ENCODE results near the gene TNMD.
A peak's percentile ranks its signal among the peaks of the same experiment; 100 is the strongest.
"Not testable (repeated sequence)": the region's sequence is repeated elsewhere in the genome, so short reads cannot be mapped to it uniquely, and the experiment has no call there.

The TNMD gene

DNA sequence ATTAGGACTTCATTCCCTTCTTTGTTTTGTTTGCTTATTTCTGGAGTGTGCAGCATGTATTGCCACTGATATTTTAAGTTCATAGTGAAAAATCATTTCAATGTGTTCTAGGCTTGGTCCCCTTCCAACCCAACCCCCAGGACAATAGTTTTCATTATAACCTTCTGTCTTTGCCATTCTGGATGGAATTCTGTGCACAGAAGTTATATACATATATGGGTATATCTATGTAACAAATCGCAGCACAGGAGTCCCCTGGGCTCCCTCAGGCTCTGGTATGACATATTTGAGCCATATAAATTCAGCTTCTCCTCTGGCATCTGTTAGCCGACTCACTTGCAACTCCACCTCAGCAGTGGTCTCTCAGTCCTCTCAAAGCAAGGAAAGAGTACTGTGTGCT lies at the start of gene TNMD:
TNMD (plus strand) TSS at position 326 of the 400 bp plus-strand sequence. CDS start 83 bp downstream, outside the sequence.
- no peak for DNase-seq

DNA sequence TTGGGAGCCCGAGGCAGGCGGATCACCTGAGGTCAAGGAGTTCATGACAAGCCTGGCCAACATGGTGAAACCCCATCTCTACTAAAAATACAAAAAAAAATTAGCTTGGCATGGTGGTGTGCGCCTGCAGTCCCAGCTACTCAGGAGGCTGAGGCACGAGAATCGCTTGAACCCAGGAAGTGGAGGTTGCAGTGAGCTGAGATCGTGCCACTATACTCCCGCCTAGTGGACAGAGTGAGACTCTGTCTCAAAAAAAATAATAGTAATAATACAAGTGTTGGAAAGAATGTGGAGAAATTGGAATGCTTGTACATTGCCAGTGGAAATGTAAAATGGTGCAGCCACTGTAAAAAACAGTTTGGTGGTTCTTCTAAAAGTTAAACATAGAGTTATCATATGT lies 19.2 kb upstream of the TNMD start:
- not testable (repeated sequence) for DNase-seq

DNA sequence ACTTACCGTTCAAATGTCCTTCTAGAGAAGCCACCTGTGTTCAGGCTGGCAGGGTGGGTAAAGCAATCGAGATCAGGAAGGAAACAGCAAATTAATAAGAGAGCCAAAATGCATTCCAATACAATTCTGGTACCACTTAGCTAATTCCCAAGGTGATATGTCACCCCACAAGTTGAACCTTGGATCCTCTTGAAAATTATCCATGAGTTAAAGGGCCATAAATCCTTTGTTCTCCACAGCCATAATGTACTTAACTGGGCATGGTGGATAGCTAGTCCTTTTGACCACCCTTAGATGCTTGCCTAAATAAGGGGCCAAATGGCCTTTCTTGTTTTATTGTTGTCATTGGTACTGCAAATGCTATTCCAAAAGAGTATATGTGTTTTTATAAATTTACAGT lies 2.0 kb downstream of the TNMD start:
- DNase-seq, result no peak

DNA sequence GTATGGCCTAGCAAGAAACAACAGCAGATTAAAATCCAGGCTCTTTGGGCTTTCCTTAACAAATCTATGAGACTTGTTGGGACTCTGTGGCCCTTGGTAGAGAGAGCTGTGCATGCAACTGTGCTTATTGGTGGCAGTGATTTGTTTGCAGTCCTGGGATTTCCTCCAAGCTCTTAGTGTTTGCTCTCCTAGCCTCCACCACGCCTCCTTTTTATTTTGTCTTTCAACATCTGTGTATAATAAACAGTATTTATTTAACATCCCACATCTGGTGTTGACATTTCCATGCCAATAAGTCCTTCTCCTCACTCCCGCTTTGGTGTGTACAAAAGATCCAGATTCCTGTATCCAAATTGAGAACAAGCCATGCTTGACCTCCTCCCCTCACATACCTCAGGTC lies 3.1 kb downstream of the TNMD start:
- DNase-seq, result no peak

DNA sequence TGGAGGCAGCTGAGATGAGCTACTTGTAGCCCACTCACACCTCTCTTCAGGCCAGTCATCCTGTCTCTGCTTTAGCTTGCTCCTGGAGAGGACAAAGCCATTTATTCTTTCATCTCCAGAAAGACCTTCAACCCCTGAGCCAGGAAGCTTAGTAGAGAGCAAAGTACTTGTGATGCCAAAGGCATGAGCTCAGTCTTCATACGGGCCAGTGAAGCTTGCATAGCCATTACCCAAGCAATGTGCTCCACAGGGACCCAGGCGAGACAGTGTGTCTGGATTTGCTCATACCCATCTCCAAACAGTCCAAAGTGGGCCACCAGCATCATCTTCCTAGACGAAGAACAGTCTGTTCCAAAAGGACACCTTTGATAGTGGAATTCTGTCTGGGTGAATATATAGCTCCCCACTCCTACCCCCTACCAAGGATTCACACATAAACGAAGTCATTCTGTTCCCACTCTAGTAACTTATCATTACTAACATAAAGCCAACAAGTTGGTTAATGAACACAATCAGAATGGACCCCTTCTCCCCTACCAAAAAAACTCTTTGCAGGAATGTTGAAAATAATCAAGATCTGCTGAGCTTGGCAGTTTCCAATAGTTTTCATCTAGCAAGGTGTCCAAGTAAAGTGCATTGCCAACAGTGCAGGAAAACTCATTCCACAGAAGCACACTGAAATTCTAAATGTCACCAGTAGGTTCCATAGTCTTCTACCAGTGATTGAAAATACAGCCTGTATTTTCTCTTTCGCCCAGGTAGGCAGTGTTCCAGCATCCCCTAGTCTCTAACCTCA lies 6.7 kb downstream of the TNMD start:
- DNase-seq, result no peak

DNA sequence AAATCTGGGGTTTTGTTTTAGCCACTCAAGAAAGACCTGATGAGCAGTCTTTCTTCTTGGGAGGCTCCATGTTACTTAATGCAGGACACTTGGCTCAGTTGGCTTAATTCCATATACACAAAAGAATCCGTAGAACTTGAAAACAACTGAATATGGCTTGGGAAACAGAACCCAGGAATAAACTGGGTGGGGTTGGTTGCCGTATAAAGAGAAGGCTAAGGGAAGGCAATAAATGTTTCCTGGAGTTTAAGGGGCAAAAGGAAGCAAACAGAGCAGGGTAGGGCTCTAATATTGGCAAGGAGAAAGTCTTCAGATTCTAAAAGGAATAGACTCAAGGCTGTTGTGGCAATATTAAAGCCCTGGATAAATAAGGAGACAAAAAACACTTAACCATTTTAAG lies 8.4 kb downstream of the TNMD start:
- DNase-seq, result no peak

DNA sequence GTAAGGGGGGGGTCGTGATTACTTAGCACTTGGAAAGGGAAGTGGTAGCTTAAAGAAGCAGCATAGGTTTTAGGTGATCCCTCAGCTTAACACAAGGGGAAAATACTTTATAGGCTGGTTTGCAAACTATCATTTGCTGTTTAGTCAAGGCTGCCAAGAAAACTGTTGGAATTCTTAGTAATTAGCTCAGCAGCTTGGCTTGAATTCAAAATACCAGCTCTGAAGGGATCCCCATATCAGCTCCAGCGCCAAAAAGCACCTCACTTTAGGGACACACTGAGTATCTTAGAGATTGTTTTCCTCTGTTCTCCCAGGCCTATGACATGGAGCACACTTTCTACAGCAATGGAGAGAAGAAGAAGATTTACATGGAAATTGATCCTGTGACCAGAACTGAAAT lies 8.8 kb downstream of the TNMD start:
- DNase-seq, result no peak

DNA sequence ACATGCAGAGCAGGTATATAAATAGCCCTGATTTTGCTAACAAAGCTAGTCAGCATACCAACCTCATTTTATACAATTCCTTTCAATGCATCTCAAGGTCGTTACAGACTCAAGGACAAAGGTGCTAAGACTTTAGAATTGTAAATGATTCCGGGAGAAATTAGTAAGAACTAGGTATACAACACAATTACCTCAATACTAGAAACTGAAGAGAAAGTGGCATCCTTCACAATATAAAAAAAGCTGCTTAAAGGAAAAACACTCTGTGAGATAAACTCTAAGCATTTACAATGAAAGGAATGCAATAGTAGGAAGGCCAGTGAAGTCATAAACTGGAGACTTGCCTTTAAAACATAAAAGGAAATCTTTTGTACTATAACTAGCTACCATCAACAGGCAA lies 11.9 kb downstream of the TNMD start:
- no peak for DNase-seq

DNA sequence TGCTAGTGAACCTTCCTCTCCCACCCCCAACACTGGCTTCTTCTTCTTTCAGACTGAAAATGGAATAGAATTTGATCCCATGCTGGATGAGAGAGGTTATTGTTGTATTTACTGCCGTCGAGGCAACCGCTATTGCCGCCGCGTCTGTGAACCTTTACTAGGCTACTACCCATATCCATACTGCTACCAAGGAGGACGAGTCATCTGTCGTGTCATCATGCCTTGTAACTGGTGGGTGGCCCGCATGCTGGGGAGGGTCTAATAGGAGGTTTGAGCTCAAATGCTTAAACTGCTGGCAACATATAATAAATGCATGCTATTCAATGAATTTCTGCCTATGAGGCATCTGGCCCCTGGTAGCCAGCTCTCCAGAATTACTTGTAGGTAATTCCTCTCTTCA lies 14.7 kb downstream of the TNMD start:
- no peak for DNase-seq

DNA sequence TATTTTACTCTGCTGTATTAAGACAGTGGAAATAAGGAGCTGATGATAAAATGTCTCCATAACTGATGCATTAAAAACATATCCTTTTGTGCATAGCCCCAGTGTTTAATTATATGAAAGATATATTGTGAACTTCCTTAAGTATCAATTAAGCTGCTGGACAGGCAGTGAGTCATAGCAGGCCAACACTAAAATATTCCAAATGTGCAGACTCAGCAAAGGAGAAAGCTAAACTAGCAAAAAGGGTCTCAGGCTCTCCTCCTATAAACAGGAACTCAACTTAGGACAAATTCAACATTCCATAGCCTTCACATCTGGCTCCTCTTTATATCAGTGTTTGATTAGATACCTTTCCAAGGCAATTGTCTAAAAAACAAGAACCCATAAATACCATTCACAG lies 15.6 kb downstream of the TNMD start:
- DNase-seq, result no peak

DNA sequence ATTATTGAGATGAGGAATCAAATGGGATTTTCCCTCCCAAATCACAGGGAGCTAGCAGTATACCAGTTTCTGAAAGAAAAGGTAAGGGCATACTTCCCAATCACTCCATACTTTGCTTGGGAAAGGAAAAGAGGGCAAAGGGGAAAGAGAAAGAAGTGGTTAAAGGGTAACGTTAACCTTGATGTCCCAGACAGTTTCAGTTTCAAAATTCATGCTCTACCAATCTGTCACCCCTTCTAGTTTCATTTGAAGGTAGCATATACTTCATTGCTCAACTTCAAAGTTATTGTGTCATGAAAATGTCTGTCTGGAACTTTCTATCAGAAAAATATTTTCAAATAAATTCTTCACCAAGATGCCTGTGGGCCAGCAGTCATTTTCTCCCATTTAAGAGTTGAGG lies 16.0 kb downstream of the TNMD start:
- DNase-seq, result no peak

DNA sequence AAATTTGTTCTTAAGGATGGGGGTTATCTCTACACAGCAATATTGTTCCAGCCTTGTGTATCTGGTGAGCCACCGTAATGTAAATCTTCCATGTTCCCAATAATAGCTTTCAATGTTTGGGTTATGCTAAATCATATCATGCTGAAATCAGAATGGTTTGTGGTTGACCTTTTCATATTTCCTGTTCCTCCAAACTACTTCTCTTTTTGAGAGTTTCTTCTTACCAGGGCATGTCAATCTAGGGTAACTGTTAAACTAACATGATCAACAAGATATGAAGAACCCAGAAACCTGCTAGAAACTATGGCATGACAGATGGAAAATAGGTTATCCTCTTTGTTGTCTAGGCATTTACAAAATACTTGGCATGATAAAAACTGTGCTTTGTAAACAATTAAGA lies 22.0 kb downstream of the TNMD start:
- no peak for DNase-seq

DNA sequence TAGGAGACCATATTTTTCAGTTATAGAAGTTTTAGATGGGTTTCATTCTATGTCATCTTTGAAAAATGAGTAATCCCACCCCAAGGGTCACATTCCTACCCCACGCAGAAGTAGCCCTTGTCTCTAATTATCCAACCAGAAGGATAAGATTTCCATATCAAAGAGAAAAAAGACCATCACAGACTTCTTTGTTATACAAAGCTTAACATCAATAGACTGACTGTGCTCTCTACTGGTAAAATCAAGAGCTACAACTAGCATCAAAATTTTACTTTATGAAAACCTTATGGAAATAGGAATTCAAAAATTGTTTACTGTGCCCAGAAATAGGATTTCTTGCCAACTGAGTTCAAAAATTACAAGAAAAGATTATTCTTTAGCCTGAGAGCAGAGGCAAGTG lies 24.9 kb downstream of the TNMD start:
- DNase-seq, result no peak

DNA sequence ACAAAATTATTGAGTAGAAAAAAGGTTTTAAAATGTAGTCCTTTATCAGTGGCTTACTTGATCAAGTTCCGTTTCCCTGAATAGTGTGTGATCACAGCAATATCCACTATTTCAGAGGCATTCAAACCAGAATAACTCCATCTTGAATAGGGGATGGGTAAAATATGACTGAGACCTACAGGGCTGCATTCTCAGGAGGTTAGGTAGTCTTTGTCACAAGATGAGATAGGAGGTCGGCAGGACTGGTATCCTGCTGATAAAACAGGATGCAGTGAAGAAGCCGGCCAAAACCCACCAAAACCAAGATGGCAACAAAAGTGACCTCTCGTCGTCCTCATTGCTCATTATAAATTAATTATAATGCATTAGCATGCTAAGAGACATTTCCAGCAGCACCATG lies 27.2 kb downstream of the TNMD start:
- no peak for DNase-seq

DNA sequence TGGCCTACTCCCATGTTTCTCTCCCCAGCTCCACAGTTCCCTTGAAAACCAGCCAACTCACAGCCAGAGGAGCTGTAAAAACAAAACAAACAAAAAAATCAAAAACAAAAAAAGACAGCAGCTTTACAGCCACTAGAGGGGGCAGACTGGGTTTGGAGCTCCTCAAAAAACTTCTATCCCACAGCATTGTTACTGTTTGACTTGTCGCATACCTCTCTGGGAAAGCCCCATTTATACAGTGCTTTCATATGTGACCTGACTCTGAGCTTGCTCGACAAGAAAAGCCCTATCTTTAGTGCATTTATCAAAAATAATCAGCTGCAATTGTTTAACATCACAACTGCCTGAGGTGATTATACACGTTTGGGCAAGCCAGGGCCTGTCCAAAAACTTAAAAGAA lies 30.3 kb downstream of the TNMD start:
- DNase-seq, result no peak

DNA sequence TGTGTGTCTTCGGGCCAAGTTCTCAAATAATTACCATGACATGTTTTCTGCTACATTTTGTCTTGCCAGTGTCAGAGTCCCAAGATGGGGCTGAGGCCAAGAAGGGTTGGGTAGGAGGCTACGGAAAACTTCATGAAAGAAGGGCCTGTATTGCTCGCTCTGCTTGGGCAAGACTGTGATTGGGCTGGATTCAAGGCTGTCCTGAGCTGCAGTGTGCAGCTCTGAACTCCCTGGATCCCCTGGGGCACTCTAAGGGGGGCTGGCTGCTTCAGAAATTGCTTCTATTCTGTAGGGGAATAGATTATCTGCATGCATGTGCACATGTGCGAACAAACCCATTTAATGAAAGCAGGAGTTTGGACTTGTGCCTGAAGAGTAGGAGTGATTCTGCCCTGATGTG lies 38.3 kb downstream of the TNMD start:
- no peak for DNase-seq

DNA sequence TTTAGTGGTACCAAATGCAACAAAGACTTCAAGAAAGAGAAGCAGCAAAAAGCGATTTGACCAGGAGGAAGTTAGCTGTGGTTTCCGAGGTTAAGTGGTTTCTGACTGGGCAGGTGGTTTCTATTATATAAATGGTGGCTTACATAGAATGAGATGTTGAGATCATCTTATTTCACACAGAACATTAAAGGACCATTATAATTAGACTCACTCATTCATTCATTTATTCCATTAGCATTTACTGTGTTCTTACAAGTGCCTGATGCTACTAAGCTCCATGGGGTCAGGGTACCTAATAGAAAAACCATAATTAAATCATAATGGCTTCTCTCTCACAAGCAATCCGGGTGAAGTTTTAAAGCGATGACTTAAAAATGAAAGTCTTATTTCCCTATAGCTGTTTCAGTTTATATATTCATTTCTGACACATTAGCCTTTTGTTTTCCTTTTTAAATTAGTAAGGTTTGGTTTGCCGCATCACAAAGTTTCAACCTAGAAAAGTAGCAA lies 41.3 kb downstream of the TNMD start:
- DNase-seq, result no peak

DNA sequence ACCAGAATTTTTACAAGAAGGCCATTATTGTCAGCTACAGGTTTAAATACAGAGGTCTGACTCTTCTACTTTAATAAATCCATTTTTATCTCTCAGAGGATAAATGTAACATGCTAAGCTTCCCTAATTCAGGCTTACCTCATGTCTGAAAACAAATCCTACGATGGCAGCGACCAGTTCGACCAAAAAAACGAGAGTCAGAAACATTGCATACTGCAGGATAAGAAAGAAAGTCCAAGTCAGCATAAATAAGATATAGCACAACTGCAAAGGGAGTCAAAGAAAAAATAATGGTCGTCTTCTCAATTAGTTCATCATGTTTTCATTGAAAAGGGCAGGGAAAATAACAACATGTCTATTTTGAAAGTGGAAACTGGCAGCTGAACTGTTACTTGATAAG lies 50.3 kb downstream of the TNMD start:
- DNase-seq, result no peak

DNA sequence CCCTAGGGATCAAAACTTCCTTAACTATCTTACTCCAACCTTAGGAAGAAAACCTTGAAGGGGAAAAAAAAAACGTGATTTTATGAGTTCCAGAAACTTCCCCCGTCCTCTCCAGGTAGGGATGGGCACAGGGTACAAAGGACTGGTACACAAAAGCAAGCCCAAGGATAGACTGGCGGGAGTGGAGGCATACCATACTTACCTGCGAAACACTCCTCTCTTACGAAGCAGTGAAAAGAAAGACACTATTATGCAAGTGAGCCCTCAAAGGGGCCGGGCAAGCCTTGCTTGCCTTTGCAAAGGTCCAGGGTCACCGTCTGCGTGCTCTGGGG lies 51.2 kb downstream of the TNMD start:
- DNase-seq, result no peak

DNA sequence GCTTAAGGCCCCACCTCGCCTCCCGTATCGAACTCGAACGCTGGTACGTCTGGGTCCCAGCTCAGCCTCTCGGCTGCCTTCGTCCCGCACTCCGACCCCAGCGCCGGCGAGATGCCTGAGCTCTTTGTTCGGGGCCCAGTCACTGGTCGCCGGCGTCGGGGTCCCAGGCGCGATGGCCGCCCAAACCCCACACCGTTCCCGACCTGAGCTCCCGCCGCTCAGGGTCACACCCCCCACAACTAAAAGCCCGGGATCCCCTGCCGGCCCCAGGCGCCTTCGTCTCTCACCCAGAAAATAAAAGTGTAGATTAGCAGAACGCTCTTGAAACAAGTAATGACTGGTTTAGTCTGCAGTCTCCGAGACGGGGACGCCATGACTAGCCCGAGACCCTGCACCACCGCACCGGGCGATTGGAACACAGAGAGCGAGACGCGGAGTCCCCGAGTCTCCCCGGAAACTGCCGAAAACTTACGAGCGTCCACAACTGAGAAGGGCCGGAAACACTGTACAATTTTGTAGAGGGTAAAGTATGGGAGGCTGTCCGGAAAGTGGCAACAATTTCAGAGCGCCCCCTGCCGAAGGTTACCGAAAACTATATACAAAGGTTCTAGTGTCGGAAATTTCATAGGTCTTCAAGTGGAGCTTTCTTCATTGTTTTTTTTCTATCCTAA lies 51.7 kb downstream of the TNMD start, which contains the start of gene TSPAN6:
TSPAN6 (minus strand) TSS at position 486 of the 671 bp plus-strand sequence; CDS start at position 374, 112 bp downstream.
- peak; percentile 62 for DNase-seq

DNA sequence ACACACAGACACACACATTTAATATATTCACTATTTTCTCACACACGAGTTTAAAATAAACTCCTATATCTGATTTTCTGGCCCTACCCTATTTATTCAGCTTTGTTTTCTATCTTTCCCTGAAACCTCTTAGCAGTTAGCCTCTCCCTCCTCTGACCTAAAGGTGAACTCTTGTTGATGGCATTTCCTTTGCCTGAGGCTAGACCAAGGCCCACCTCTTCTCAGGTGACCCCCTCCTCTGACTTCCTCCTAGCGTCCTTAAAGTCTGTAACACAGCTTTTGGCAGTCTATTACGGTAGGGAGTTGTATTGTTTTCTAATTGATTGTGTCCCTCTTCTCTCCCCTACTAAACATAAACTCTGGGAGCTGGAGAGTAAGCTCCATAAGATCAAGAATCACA lies 57.6 kb downstream of the TNMD start:
- DNase-seq, result no peak

DNA sequence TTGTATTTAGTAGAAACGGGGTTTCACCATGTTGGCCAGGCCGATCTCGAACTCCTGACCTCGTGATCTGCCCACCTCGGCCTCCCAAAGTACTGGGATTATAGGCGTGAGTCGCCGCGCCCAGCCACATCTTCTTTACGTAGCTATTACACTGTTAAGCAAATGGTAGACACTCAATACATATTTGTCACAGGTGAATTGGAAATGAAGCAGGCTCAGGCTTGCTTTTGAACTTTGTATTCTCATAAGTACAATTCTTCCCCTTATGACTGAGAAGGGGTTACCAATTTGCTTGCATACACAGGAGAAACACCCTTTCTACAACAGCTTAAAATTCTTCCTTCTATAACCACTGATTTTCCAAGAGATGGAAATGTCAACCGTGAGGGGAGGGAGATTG lies 58.5 kb downstream of the TNMD start:
- DNase-seq, result no peak

DNA sequence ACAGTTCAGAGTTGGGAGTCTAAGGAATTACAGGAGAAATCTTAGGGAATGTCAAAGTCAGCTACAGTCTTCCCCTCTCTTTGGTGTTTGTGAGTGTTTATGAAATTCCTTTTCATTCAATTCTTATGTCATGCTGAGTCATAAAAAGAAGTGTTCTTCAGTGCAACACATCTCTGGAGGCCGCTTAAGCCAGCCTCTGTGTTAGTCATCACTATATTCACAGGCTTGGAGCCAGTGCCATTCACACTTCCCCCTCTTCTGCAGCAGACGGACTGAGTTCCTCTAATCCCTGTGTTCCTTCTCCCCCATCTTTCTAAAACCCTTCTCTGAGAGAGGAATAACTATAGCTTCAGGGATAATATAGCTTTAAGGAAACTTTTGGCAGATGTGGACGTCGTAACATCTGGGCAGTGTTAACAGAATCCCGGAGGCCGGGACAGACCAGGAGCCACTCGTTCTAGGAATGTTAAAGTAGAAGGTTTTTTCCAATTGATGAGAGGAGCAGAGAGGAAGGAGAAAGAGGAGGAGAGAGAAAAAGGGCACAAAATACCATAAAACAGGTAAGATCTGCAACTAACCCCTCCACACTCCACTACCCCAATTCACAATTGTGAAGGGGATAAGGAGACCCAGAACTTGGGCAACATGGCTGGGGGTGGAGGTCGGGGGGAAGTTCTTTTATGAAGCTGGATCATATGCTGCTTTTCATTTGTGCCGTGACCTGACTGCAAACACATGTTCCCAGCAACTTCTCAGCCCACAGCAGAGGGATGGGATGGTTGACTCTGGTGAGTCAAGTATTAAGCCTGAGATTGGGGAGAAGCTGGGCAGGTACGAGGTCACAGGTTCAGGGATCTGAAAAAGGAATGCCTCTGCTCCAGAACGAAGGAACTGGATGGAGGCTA lies 59.5 kb downstream of the TNMD start, which contains the start of gene SRPX2:
SRPX2 (plus strand) TSS at position 244 of the 905 bp plus-strand sequence. CDS start 2,124 bp downstream, outside the sequence.
- no peak for DNase-seq

Measured in DMS153 (cell line).